SK-N-MC (cell line): ENCODE data around the gene FGFR4.

ENCODE experiments used
- EZH2 ChIP-seq: fragments of 200-600 bp; sonication (generic); IDR thresholded peaks from one replicate; pipeline ENCODE4 v1.6.1; 2017; ENCODE audit warnings: antibody characterized with exemption
- FOXP2 ChIP-seq: optimal IDR thresholded peaks from 2 replicates; pipeline ENCODE3; 2011; ENCODE audit warnings: mild to moderate bottlenecking, moderate library complexity; ENCODE audit not compliant: insufficient read depth; ENCODE audit errors: extremely low read length, control extremely low read depth
- POLR2AphosphoS5 ChIP-seq: IDR thresholded peaks from 2 replicates; pipeline ENCODE4 v1.6.1; 2012; ENCODE audit warnings: mild to moderate bottlenecking, low read depth, low read length, borderline replicate concordance

GRCh38 chr5:177071666-177072385, 14.9 kb upstream of the FGFR4 start:
- no peak for TF ChIP-seq EZH2
- TF ChIP-seq FOXP2: no peak
- no peak for TF ChIP-seq POLR2AphosphoS5
